Occipital lobe (tissue), 2 donors: Measurements from ENCODE around the gene COL2A1. TPM values are rescaled to one million over a fixed set of nuclear protein-coding genes. Genes with fewer than 3 reads are reported as not detected.

Source experiments
- DNase-seq: peaks from one replicate; lab custom pipeline; 2025; lab: John Stamatoyannopoulos, UW
- total RNA-seq: library from RNA; depleted of rRNA; stranded (reverse); fragments of >200 nt; gene quantifications from one replicate; pipeline ENCODE4 v1.2.3, GENCODE V29; 2014

The COL2A1 gene
- total RNA-seq, 1 donor from 2014 or later: 0.78 TPM

- DNase-seq: no peak
These were observed 7.8 kb upstream of the COL2A1 start for GRCh38 chr12:48012070-48012469.

GRCh38 chr12:48010366-48010970 is 6.2 kb upstream of the COL2A1 start:
- DNase-seq: no peak

GRCh38 chr12:48009471-48009870 is 5.2 kb upstream of the COL2A1 start:
- no peak for DNase-seq

GRCh38 chr12:48008950-48009349 is 4.7 kb upstream of the COL2A1 start:
- DNase-seq: no peak

GRCh38 chr12:48008349-48008748 is 4.1 kb upstream of the COL2A1 start:
- DNase-seq: no peak

- DNase-seq: no peak
These were observed 2.9 kb upstream of the COL2A1 start for GRCh38 chr12:48007206-48007605.

GRCh38 chr12:48005750-48006021 is 1.4 kb upstream of the COL2A1 start:
- DNase-seq: no peak

GRCh38 chr12:48005001-48005749 is 899 bp upstream of the COL2A1 start:
- DNase-seq: no peak

GRCh38 chr12:48003226-48004052 is 837 bp downstream of the COL2A1 start:
- DNase-seq: no peak

- no peak for DNase-seq
These were observed 1.5 kb downstream of the COL2A1 start for GRCh38 chr12:48002773-48003218.

- DNase-seq: no peak
These were observed 1.9 kb downstream of the COL2A1 start for GRCh38 chr12:48002414-48002730.

- DNase-seq: no peak
These were observed 2.5 kb downstream of the COL2A1 start for GRCh38 chr12:48001505-48002413.

- DNase-seq: no peak
These were observed 3.3 kb downstream of the COL2A1 start for GRCh38 chr12:48000878-48001504.

- no peak for DNase-seq
These were observed 4.5 kb downstream of the COL2A1 start for GRCh38 chr12:47999816-48000215.

GRCh38 chr12:47997321-47997720 is 7.0 kb downstream of the COL2A1 start:
- no peak for DNase-seq

GRCh38 chr12:47995981-47996401 is 8.3 kb downstream of the COL2A1 start:
- DNase-seq: no peak

GRCh38 chr12:47993491-47993890 is 10.8 kb downstream of the COL2A1 start:
- DNase-seq: no peak

- DNase-seq: no peak
These were observed 11.5 kb downstream of the COL2A1 start for GRCh38 chr12:47992776-47993175.

GRCh38 chr12:47991106-47992061 is 12.9 kb downstream of the COL2A1 start:
- DNase-seq: no peak
